ENCODE results near the gene AP4M1. TPM values are rescaled to one million over a fixed set of nuclear protein-coding genes. Genes with fewer than 3 reads are reported as not detected.

The AP4M1 gene
- total RNA-seq, 4 donors from 2014 or later: 19.9 to 31.7 (median 26.1) TPM

- peaks cover 18 to 40% (median 32%) of the 10 kb centered on the region in 4 donors for H3K4me1 ChIP-seq
- H3K36me3 ChIP-seq: peaks cover 24 to 33% (median 31%) of the 10 kb centered on the region in 4 donors
- peak overlapping the region; percentile 71 to 98 (median 90) for H3K4me3 ChIP-seq
- peak overlapping the region; percentile 84 to 91 (median 90) for H3K27ac ChIP-seq (replicated peaks in 1 of 4)
- 76% methylated on average over 11 of the region's 11 CpGs for WGBS
- H3K27me3 ChIP-seq: peaks cover 0 to 5% (median 0%) of the 10 kb centered on the region in 4 donors
- H3K9me3 ChIP-seq: no peaks in the 10 kb centered on the region
- intact Hi-C loops (cut with DNase I): loop anchor here (10.0 kb wide), 2 partner anchors 93 to 173 kb away; partner anchors contain the start of gene TRIM4
- no peak for DNase-seq (ENCODE audit: extremely low spot score)
- TF ChIP-seq CTCF (IDR thresholded peaks at IDR 0.05) (no peak), EP300 (IDR thresholded peaks at IDR 0.05) (no peak), POLR2A (IDR thresholded peaks at IDR 0.05; ENCODE audit: low read depth) (no peak), POLR2AphosphoS5 (IDR thresholded peaks at IDR 0.05) (no peak)
Observed at GRCh38 chr7:100088095-100088620, 13.3 kb upstream of the AP4M1 start.

GRCh38 chr7:100088621-100089457 lies 12.6 kb upstream of the AP4M1 start, which contains the start of gene COPS6:
Gene COPS6, plus strand, starts transcription at chr7:100088969. Its CDS starts 22 bp downstream, at chr7:100088991.
- WGBS: under 1% methylated on average over 17 of the region's 68 CpGs
- H3K4me3 ChIP-seq: peak within 1 kb of the TSS; percentile 71 to 98 (median 90)
- peaks cover 18 to 46% (median 39%) of the 10 kb centered on the region in 4 donors for H3K4me1 ChIP-seq
- H3K27ac ChIP-seq (replicated peaks in 1 of 4): peak within 1 kb of the TSS; percentile 84 to 91 (median 90)
- peaks cover 0 to 5% (median 0%) of the 10 kb centered on the region in 4 donors for H3K27me3 ChIP-seq
- peak; percentile 96 for DNase-seq (ENCODE audit: extremely low spot score)
- H3K36me3 ChIP-seq: peaks cover 30 to 40% (median 38%) of the 10 kb centered on the region in 4 donors
- peak; percentile 73 for TF ChIP-seq POLR2A (IDR thresholded peaks at IDR 0.05; ENCODE audit: low read depth)
- peak in 1 of 3 experiments; percentile 36 for TF ChIP-seq CTCF (IDR thresholded peaks at IDR 0.05)
- no peak for TF ChIP-seq EP300 (IDR thresholded peaks at IDR 0.05)
- peak; percentile 92 to 95 for TF ChIP-seq POLR2AphosphoS5 (IDR thresholded peaks at IDR 0.05)
- no peaks in the 10 kb centered on the region for H3K9me3 ChIP-seq
- intact Hi-C loops (cut with DNase I): loop anchor here (10.0 kb wide), 2 partner anchors 94 to 174 kb away; partner anchors contain the start of gene TRIM4

GRCh38 chr7:100089458-100090196 lies 11.8 kb upstream of the AP4M1 start:
- no peak for TF ChIP-seq POLR2AphosphoS5 (IDR thresholded peaks at IDR 0.05)
- TF ChIP-seq CTCF (IDR thresholded peaks at IDR 0.05): no peak
- TF ChIP-seq EP300 (IDR thresholded peaks at IDR 0.05): no peak
- TF ChIP-seq POLR2A (IDR thresholded peaks at IDR 0.05; ENCODE audit: low read depth): no peak
- Histone ChIP-seq H3K4me3 (peak overlapping the region; percentile 71 to 98 (median 90)), H3K36me3 (peaks cover 34 to 48% (median 46%) of the 10 kb centered on the region in 4 donors), H3K4me1 (peaks cover 18 to 50% (median 41%) of the 10 kb centered on the region in 4 donors), H3K9me3 (no peaks in the 10 kb centered on the region), H3K27ac (replicated peaks in 1 of 4) (peak overlapping the region; percentile 84 to 91 (median 90)), H3K27me3 (peaks cover 0 to 5% (median 0%) of the 10 kb centered on the region in 4 donors)
- 35% methylated on average over 7 of the region's 7 CpGs for WGBS
- no peak for DNase-seq (ENCODE audit: extremely low spot score)
- intact Hi-C loops (cut with DNase I): loop anchor here (10.0 kb wide), 2 partner anchors 95 to 175 kb away; partner anchors contain the start of gene TRIM4

GRCh38 chr7:100090527-100091410 lies 10.7 kb upstream of the AP4M1 start:
- WGBS: 83% methylated on average over 13 of the region's 14 CpGs
- no peak for DNase-seq (ENCODE audit: extremely low spot score)
- Histone ChIP-seq H3K4me3 (no peak overlapping the region), H3K27ac (replicated peaks in 1 of 4) (no peak overlapping the region), H3K36me3 (peaks cover 44 to 59% (median 57%) of the 10 kb centered on the region in 4 donors), H3K9me3 (no peaks in the 10 kb centered on the region), H3K27me3 (peaks cover 0 to 5% (median 0%) of the 10 kb centered on the region in 4 donors), H3K4me1 (peaks cover 18 to 50% (median 41%) of the 10 kb centered on the region in 4 donors)
- intact Hi-C loops (cut with DNase I): no loop called here
- no peak for TF ChIP-seq CTCF (IDR thresholded peaks at IDR 0.05)
